Neuron (in vitro differentiated cells): ENCODE results near the gene ABL1.

Experiments
- H2AFZ ChIP-seq: one replicate; pipeline ENCODE4 v1.6.1; 2013; ENCODE audit warnings: low read depth, mild to moderate bottlenecking, inconsistent platforms, low read length, moderate library complexity
- H3K27me3 ChIP-seq: one replicate; pipeline ENCODE4 v1.6.1; 2013; ENCODE audit warnings: low read length; ENCODE audit not compliant: insufficient read depth
- H3K36me3 ChIP-seq: one replicate; pipeline ENCODE4 v1.6.1; 2013; ENCODE audit warnings: low read length; ENCODE audit not compliant: insufficient read depth
- H3K4me1 ChIP-seq: one replicate; pipeline ENCODE4 v1.6.1; 2013; ENCODE audit warnings: low read length; ENCODE audit not compliant: insufficient read depth
- H3K4me3 ChIP-seq: 2 replicates; pipeline ENCODE4 v1.5.1; 2013; ENCODE audit warnings: mild to moderate bottlenecking, low read length, moderate library complexity
- H3K9me3 ChIP-seq: one replicate; pipeline ENCODE4 v1.6.1; 2013; ENCODE audit warnings: low read length

Gene ABL1

GRCh38 chr9:130934702-130935647 lies 99.9 kb downstream of the ABL1 start:
- Histone ChIP-seq H3K4me3 (no peak overlapping the region), H3K4me1 (peaks cover 12% of the 10 kb centered on the region), H3K9me3 (no peaks in the 10 kb centered on the region), H3K36me3 (no peaks in the 10 kb centered on the region), H2AFZ (no peak overlapping the region), H3K27me3 (peaks cover 68% of the 10 kb centered on the region)

DNA sequence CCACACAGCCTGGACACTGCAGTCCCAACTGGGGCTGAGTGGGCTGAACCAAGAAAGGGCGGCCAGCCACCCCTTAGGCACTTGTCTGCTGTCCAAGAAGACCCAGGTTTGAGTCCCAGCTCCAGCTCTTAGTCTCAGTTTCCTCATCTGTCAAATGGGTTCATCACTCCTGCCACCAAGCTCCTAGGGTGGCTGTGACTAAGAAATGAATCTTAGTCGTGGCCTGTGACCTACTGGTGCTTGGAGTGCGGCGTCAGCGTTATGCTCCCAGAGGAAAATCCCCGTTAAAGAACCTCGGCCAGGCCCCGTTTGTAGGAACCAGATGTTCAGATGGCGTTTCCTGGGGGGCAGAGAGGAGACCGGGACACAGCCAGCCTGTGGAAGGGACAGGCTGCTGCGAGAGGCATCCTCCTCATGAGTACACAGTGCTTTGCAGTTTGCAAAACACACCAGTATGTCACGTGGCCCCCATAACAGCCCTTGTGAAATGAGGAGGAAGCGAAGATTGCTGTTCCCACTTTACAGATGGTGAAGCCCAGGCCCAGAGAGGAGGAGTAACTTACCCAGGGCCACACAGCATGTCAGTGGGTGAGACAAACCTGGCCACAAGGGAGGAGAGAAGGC lies 100.7 kb downstream of the ABL1 start:
- H3K9me3 ChIP-seq, result no peaks in the 10 kb centered on the region
- H3K27me3 ChIP-seq, result peaks cover 68% of the 10 kb centered on the region

GRCh38 chr9:130936285-130937117 lies 101.4 kb downstream of the ABL1 start:
- H3K27me3 ChIP-seq, result peaks cover 70% of the 10 kb centered on the region

More for the DNA sequence above, 100.7 kb downstream of the ABL1 start:
- Histone ChIP-seq H3K4me3 (no peak overlapping the region), H3K4me1 (peaks cover 12% of the 10 kb centered on the region), H3K36me3 (no peaks in the 10 kb centered on the region), H2AFZ (no peak overlapping the region)

More at GRCh38 chr9:130936285-130937117, 101.4 kb downstream of the ABL1 start:
- no peak overlapping the region for H2AFZ ChIP-seq
- H3K36me3 ChIP-seq, result no peaks in the 10 kb centered on the region
- H3K9me3 ChIP-seq, result no peaks in the 10 kb centered on the region
- H3K4me3 ChIP-seq, result no peak overlapping the region
- peaks cover 12% of the 10 kb centered on the region for H3K4me1 ChIP-seq
